H1 (cell line): ENCODE results near the gene EGFL6. TPM values are rescaled to one million over a fixed set of nuclear protein-coding genes. Genes with fewer than 3 reads are reported as not detected.

ENCODE experiments used
- CTCF ChIA-PET: fragments of 300-600 bp; sonication (Branson Sonifier 250); formaldehyde crosslinking; loops from one replicate; lab custom pipeline; 2021; ENCODE audit not compliant: partially characterized antibody; lab: Charles Lee
- POLR2A ChIA-PET: fragments of 300-600 bp; sonication (Branson Sonifier 250); formaldehyde crosslinking; loops from one replicate; lab custom pipeline; 2021; ENCODE audit warnings: inconsistent platforms; ENCODE audit not compliant: partially characterized antibody; lab: Charles Lee
- DNase-seq, 2 experiments: peaks; one replicate each; pipeline versions ENCODE4 v3.0.0 to v3.0.0-alpha.2; 2010 to 2022; ENCODE audit warnings: low spot score in 2 of 2, low read depth in 1 of 2, mixed read lengths in 1 of 2
- FAIRE-seq: peaks from 2 replicates; lab custom pipeline; 2011; peaks lifted over from hg19 to GRCh38; lab: Jason Lieb, UNC
- H2AFZ ChIP-seq: 2 replicates; pipeline ENCODE4 v1.8.1; 2012; ENCODE audit warnings: low read length, inconsistent platforms
- H2AK5ac ChIP-seq: 2 replicates; pipeline ENCODE4 v1.6.1; 2013; ENCODE audit warnings: low read depth, low read length
- H2BK120ac ChIP-seq: replicated peaks from 2 replicates; pipeline ENCODE3; 2013; ENCODE audit warnings: low read depth, low read length, inconsistent platforms
- H2BK12ac ChIP-seq: 2 replicates; pipeline ENCODE4 v1.6.1; 2013; ENCODE audit warnings: low read depth, low read length
- H2BK15ac ChIP-seq: 2 replicates; pipeline ENCODE4 v1.6.1; 2013; ENCODE audit warnings: low read length
- H2BK20ac ChIP-seq: 2 replicates; pipeline ENCODE4 v1.6.1; 2013; ENCODE audit warnings: low read length
- H2BK5ac ChIP-seq: 2 replicates; pipeline ENCODE4 v1.6.1; 2013; ENCODE audit warnings: low read depth, low read length
- H3K14ac ChIP-seq: 2 replicates; pipeline ENCODE4 v1.6.1; 2013; ENCODE audit warnings: inconsistent platforms; ENCODE audit not compliant: insufficient read length
- H3K18ac ChIP-seq: 2 replicates; pipeline ENCODE4 v1.6.1; 2013; ENCODE audit warnings: low read length; ENCODE audit errors: extremely low read depth
- H3K23ac ChIP-seq: 2 replicates; pipeline ENCODE4 v1.6.1; 2013; ENCODE audit warnings: inconsistent platforms; ENCODE audit not compliant: insufficient read length
- H3K23me2 ChIP-seq: 2 replicates; pipeline ENCODE4 v1.6.1; 2013; ENCODE audit warnings: low read depth, low read length
- H3K27ac ChIP-seq: 2 replicates; pipeline ENCODE4 v1.6.1; 2011; ENCODE audit warnings: low read depth, low read length, inconsistent platforms
- H3K27me3 ChIP-seq, 4 experiments: replicated peaks in 1 of 4; 1 replicate in 1 of 4; 2 replicates in 3 of 4; pipeline versions ENCODE4 v1.6.1 to v1.8.1; 2011 to 2013; ENCODE audit warnings: low read length in 3 of 4, mild to moderate bottlenecking in 3 of 4, inconsistent platforms in 2 of 4, mixed read lengths in 2 of 4, moderate library complexity in 1 of 4; ENCODE audit not compliant: control insufficient read depth in 3 of 4, insufficient read depth in 3 of 4; ENCODE audit errors: extremely low read depth in 1 of 4
- H3K36me3 ChIP-seq, 4 experiments: 2 replicates each; pipeline versions ENCODE4 v1.6.1 to v1.8.1; 2011 to 2013; ENCODE audit warnings: mild to moderate bottlenecking in 4 of 4, low read length in 3 of 4, moderate library complexity in 2 of 4, control low read depth in 1 of 4, inconsistent platforms in 1 of 4; ENCODE audit not compliant: insufficient read depth in 4 of 4, control insufficient read depth in 2 of 4
- H3K4ac ChIP-seq: replicated peaks from 2 replicates; pipeline ENCODE3; 2013; ENCODE audit warnings: low read length, low read depth, mixed read lengths, inconsistent platforms; ENCODE audit not compliant: insufficient read length
- H3K4me1 ChIP-seq, 4 experiments: replicated peaks in 1 of 4; 1 replicate in 1 of 4; 2 replicates in 3 of 4; pipeline versions ENCODE4 v1.6.1 to v1.8.1; 2011 to 2013; ENCODE audit warnings: low read length in 3 of 4, inconsistent platforms in 2 of 4, mixed read lengths in 1 of 4; ENCODE audit not compliant: insufficient read depth in 4 of 4, control insufficient read depth in 3 of 4
- H3K4me2 ChIP-seq, 2 experiments: 2 replicates each; pipeline versions ENCODE4 v1.6.1 to v1.8.1; 2011 to 2013; ENCODE audit warnings: low read depth in 2 of 2, low read length in 2 of 2, control low read depth in 1 of 2, inconsistent platforms in 1 of 2, mild to moderate bottlenecking in 1 of 2; ENCODE audit not compliant: insufficient read depth in 1 of 2
- H3K4me3 ChIP-seq, 4 experiments: fragments of 200-600, 300-600 bp in 1 of 4; sonication (generic), shearing (Covaris generic), sonication (Bioruptor Twin) in 1 of 4; 2 replicates each; pipeline versions ENCODE4 v1.5.1 to v1.8.1; 2011 to 2016; ENCODE audit warnings: low read length in 4 of 4, low read depth in 3 of 4, control low read depth in 2 of 4, inconsistent platforms in 2 of 4, mild to moderate bottlenecking in 2 of 4, mixed read lengths in 1 of 4, moderate library complexity in 1 of 4; ENCODE audit not compliant: insufficient read depth in 2 of 4; ENCODE audit errors: extremely low read depth in 1 of 4
- H3K56ac ChIP-seq: replicated peaks from 2 replicates; pipeline ENCODE3; 2013; ENCODE audit warnings: low read depth, mild to moderate bottlenecking, mixed read lengths, low read length, inconsistent platforms; ENCODE audit not compliant: insufficient read length
- H3K79me1 ChIP-seq: 2 replicates; pipeline ENCODE4 v1.6.1; 2013; ENCODE audit warnings: low read depth, low read length, control low read depth
- H3K79me2 ChIP-seq, 2 experiments: 2 replicates each; pipeline versions ENCODE4 v1.6.1 to v1.8.1; 2012 to 2013; ENCODE audit warnings: low read length in 2 of 2, mild to moderate bottlenecking in 2 of 2, inconsistent platforms in 1 of 2; ENCODE audit not compliant: insufficient read depth in 2 of 2, control insufficient read depth in 1 of 2
- H3K9ac ChIP-seq, 4 experiments: replicated peaks in 1 of 4; 1 replicate in 1 of 4; 2 replicates in 3 of 4; pipeline versions ENCODE4 v1.6.1 to v1.8.1; 2011 to 2013; ENCODE audit warnings: low read depth in 3 of 4, low read length in 3 of 4, control low read depth in 2 of 4, mild to moderate bottlenecking in 2 of 4, moderate library complexity in 2 of 4, inconsistent platforms in 1 of 4; ENCODE audit errors: extremely low read depth in 1 of 4
- H3K9me3 ChIP-seq, 2 experiments: 2 replicates each; pipeline versions ENCODE4 v1.6.1 to v1.8.1; 2012 to 2013; ENCODE audit warnings: mild to moderate bottlenecking in 2 of 2, moderate library complexity in 2 of 2, control low read depth in 1 of 2, inconsistent platforms in 1 of 2, low read depth in 1 of 2, low read length in 1 of 2, mixed read lengths in 1 of 2; ENCODE audit not compliant: insufficient read depth in 2 of 2
- H4K20me1 ChIP-seq, 2 experiments: replicated peaks in 1 of 2; 2 replicates each; pipeline versions ENCODE3 to v1.8.1; 2011 to 2013; ENCODE audit warnings: inconsistent platforms in 2 of 2, low read length in 2 of 2, mild to moderate bottlenecking in 1 of 2; ENCODE audit not compliant: insufficient read depth in 2 of 2, control insufficient read depth in 1 of 2
- H4K5ac ChIP-seq: 2 replicates; pipeline ENCODE4 v1.6.1; 2013; ENCODE audit warnings: low read length, low read depth, mixed read lengths, inconsistent platforms; ENCODE audit not compliant: insufficient read length
- H4K8ac ChIP-seq: 2 replicates; pipeline ENCODE4 v1.8.0; 2013; ENCODE audit warnings: mild to moderate bottlenecking, moderate library complexity, low read length, inconsistent platforms; ENCODE audit not compliant: insufficient read depth; ENCODE audit errors: extremely low read depth
- H4K91ac ChIP-seq: replicated peaks from 2 replicates; pipeline ENCODE3; 2013; ENCODE audit warnings: low read length, mixed read lengths, inconsistent platforms; ENCODE audit not compliant: insufficient read length
- SP2 ChIP-seq: IDR thresholded peaks from 2 replicates; pipeline ENCODE4 v1.6.1; 2012; ENCODE audit warnings: mild to moderate bottlenecking, low read length, inconsistent platforms
- WGBS, 2 experiments: shearing (Covaris generic) in 1 of 2; methylation state at CpG; one replicate each; pipeline versions ENCODE4 v1.1.6 to v1.1.7; 2013 to 2015; ENCODE audit warnings: low lambda C conversion rate in 2 of 2, mixed read lengths in 2 of 2, inconsistent platforms in 1 of 2, low coverage in 1 of 2, missing lambda C conversion rate in 1 of 2; ENCODE audit not compliant: insufficient replicate concordance in 2 of 2, insufficient coverage in 1 of 2, insufficient read length in 1 of 2; ENCODE audit errors: extremely low coverage in 1 of 2, missing lambda C conversion rate in 1 of 2; 5-methylcytosine and 5-hydroxymethylcytosine counted together
- polyA plus RNA-seq, 7 experiments: library from polyadenylated mRNA; depleted of rRNA in 3 of 7; stranded (reverse) in 5 of 7; unstranded in 2 of 7; fragments of >200 nt in 5 of 7; fragments of 200-250 nt in 2 of 7; gene quantifications; 1 replicate in 5 of 7; 2 replicates in 1 of 7; 4 replicates in 1 of 7; pipeline versions ENCODE4 v1.2.1 to v1.2.3, GENCODE V29; 2011 to 2013; ENCODE audit warnings: missing spikeins in 2 of 7, mixed read lengths in 2 of 7
- total RNA-seq: library from RNA; stranded (reverse); fragmentation: NEBNext Ultra II Directional; extraction: Animal tissue kit (Norgen Biotek cat#: 25700); gene quantifications from 2 replicates; pipeline ENCODE4 v1.2.1, GENCODE V29; 2021

Gene EGFL6
- total and polyA plus RNA-seq, 2 of the 8 experiments (the other 6 are each of a cell fraction or from before 2014, with no cell fraction given), result 0.93 to 1.1 TPM

DNA sequence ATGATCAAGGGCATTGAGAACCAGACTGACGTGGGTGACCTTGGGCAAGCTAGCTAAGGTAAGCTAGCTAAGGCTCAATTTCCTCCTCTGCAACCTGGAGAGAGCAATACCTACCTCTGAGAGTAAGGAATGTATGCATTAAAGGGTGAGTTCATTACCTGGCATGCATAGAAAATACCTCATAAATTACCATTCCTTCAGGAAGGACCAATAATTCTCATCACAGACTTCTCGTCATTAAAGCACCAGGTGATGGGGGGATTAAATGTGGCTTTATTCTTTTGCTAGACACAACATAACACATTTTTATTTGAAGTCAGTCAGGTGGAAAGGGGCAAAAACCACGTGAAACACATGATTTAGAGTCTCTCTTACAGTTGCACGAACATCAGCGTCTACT is 21.5 kb downstream of the EGFL6 start:
- Histone ChIP-seq H3K9ac (no peak overlapping the region), H2BK12ac (no peak overlapping the region), H3K14ac (no peak overlapping the region), H4K5ac (no peak overlapping the region), H3K4ac (no peak overlapping the region), H3K79me1 (no peaks in the 10 kb centered on the region), H3K27me3 (no peaks in the 10 kb centered on the region)
- CTCF ChIA-PET, result no interaction called here
- no peak for TF ChIP-seq SP2
- TF ChIP-seq, all 59 proteins: peak for 0
- H3K4me2 ChIP-seq, result no peak overlapping the region
- WGBS, 2 experiments, result 84% methylated on average over 5 of the region's 5 CpGs; no CpG with 5 or more reads in 1 of the 2 experiments
- no peak overlapping the region for H2AK5ac ChIP-seq
- DNase-seq (no peak), FAIRE-seq (no peak)
- no peak overlapping the region for H3K18ac ChIP-seq
- H3K79me2 ChIP-seq, result no peaks in the 10 kb centered on the region
- no peaks in the 10 kb centered on the region for H3K4me1 ChIP-seq
- H3K56ac ChIP-seq, result no peak overlapping the region
- no peaks in the 10 kb centered on the region for H3K36me3 ChIP-seq
- H3K9me3 ChIP-seq, result no peaks in the 10 kb centered on the region
- no peaks in the 10 kb centered on the region for H4K20me1 ChIP-seq
- no peak overlapping the region for H2BK15ac ChIP-seq
- no peak overlapping the region for H4K91ac ChIP-seq
- H2BK20ac ChIP-seq, result no peak overlapping the region
- no peak overlapping the region for H2BK120ac ChIP-seq
- no peak overlapping the region for H2AFZ ChIP-seq
- no peak overlapping the region for H3K27ac ChIP-seq
- no peak overlapping the region for H4K8ac ChIP-seq
- H3K4me3 ChIP-seq, result no peak overlapping the region
- H3K23ac ChIP-seq, result no peak overlapping the region
- H2BK5ac ChIP-seq, result no peak overlapping the region
- POLR2A ChIA-PET, result no interaction called here
- H3K23me2 ChIP-seq, result no peaks in the 10 kb centered on the region
